ENCODE data around the gene KCNV2. TPM values are rescaled to one million over a fixed set of nuclear protein-coding genes. Genes with fewer than 3 reads are reported as not detected.

The KCNV2 gene
- total and polyA plus RNA-seq, 12 donors = not detected

- H3K4me3 ChIP-seq = no peak overlapping the region
- no peaks in the 10 kb centered on the region for H3K9me3 ChIP-seq (replicated peaks in 1 of 3)
- H3K36me3 ChIP-seq (replicated peaks in 1 of 2) = no peaks in the 10 kb centered on the region
- intact Hi-C loops (cut with DNase I) = no loop called here
- no peak overlapping the region for H3K27ac ChIP-seq
- TF ChIP-seq CTCF (IDR thresholded peaks at IDR 0.05) (no peak), POLR2A (IDR thresholded peaks at IDR 0.05) (no peak)
- H3K4me1 ChIP-seq (replicated peaks in 1 of 2) = no peaks in the 10 kb centered on the region
- H3K27me3 ChIP-seq = no peaks in the 10 kb centered on the region
- DNase-seq = no peak
- WGBS, 4 donors = 58 to 67% (median 61%) methylated on average over 2 of the region's 2 CpGs
Observed at GRCh38 chr9:2758162-2758897, 41.0 kb downstream of the KCNV2 start.

GRCh38 chr9:2758898-2759510 is 41.7 kb downstream of the KCNV2 start:
- Histone ChIP-seq H3K36me3 (replicated peaks in 1 of 2) (no peaks in the 10 kb centered on the region), H3K27me3 (no peaks in the 10 kb centered on the region), H3K9me3 (replicated peaks in 1 of 3) (no peaks in the 10 kb centered on the region), H3K27ac (no peak overlapping the region), H3K4me3 (no peak overlapping the region), H3K4me1 (replicated peaks in 1 of 2) (no peaks in the 10 kb centered on the region)
- intact Hi-C loops (cut with DNase I) = no loop called here
- DNase-seq = no peak
- TF ChIP-seq CTCF (IDR thresholded peaks at IDR 0.05) (no peak), POLR2A (IDR thresholded peaks at IDR 0.05) (no peak)
- 0 to 40% (median 2%) methylated on average over 1 of the region's 1 CpG for WGBS, 4 donors

- intact Hi-C loops (cut with DNase I) = no loop called here
- no peak overlapping the region for H3K27ac ChIP-seq
- no peak for DNase-seq
- no peak overlapping the region for H3K4me3 ChIP-seq
- 80 to 96% (median 87%) methylated on average over 4 of the region's 4 CpGs for WGBS, 4 donors
- TF ChIP-seq CTCF (IDR thresholded peaks at IDR 0.05) (no peak), POLR2A (IDR thresholded peaks at IDR 0.05) (no peak)
- H3K9me3 ChIP-seq (replicated peaks in 1 of 3) = no peaks in the 10 kb centered on the region
- H3K4me1 ChIP-seq (replicated peaks in 1 of 2) = no peaks in the 10 kb centered on the region
- H3K27me3 ChIP-seq = no peaks in the 10 kb centered on the region
- H3K36me3 ChIP-seq (replicated peaks in 1 of 2) = no peaks in the 10 kb centered on the region
Observed at GRCh38 chr9:2761424-2761823, 44.1 kb downstream of the KCNV2 start.

GRCh38 chr9:2764353-2764752 is 47.0 kb downstream of the KCNV2 start:
- H3K27ac ChIP-seq = no peak overlapping the region
- H3K9me3 ChIP-seq (replicated peaks in 1 of 3) = no peaks in the 10 kb centered on the region
- TF ChIP-seq CTCF (IDR thresholded peaks at IDR 0.05) (no peak), POLR2A (IDR thresholded peaks at IDR 0.05) (no peak)
- peaks cover 0 to under 1% of the 10 kb centered on the region in 2 donors for H3K36me3 ChIP-seq (replicated peaks in 1 of 2)
- intact Hi-C loops (cut with DNase I) = no loop called here
- peak in 4 of 7 donors; percentile 20 to 42 (median 29) for DNase-seq
- 52 to 69% (median 62%) methylated on average over 4 of the region's 4 CpGs for WGBS, 4 donors
- no peaks in the 10 kb centered on the region for H3K4me1 ChIP-seq (replicated peaks in 1 of 2)
- no peak overlapping the region for H3K4me3 ChIP-seq
- no peaks in the 10 kb centered on the region for H3K27me3 ChIP-seq

All from adrenal gland (tissue), 12 donors.